ENCODE data around the gene DPYD. TPM values are rescaled to one million over a fixed set of nuclear protein-coding genes. Genes with fewer than 3 reads are reported as not detected.

DPYD gene
- polyA plus RNA-seq, 10 donors = 5.3 to 11.2 (median 7.3) TPM

GRCh38 chr1:97711858-97712257 is 209.0 kb downstream of the DPYD start:
- DNase-seq = no peak

GRCh38 chr1:97693601-97694000 is 227.2 kb downstream of the DPYD start:
- DNase-seq = no peak

- no peak for DNase-seq
Observed at GRCh38 chr1:97691325-97691724, 229.5 kb downstream of the DPYD start.

- DNase-seq = no peak
Observed at GRCh38 chr1:97685360-97685759, 235.5 kb downstream of the DPYD start.

DNA sequence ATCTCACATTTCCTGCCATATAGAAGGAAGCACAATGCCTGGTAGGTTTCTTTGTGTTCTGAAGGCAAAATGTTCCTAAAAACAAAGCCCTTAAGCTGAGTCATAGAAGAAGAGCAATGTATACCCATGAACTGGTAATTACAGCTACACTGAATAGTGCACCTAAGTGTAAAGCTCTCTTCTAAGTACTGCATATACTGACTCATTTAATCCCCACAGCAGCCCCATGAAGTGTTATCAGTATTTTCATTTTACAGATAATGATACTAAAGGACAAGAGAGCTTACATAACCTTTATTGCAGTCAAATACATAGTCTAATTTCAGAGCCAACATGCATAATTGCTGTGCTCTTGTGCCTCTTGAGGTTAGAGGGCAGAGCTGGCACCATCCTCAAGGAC is 239.9 kb downstream of the DPYD start:
- DNase-seq = no peak

- DNase-seq = no peak
Observed at GRCh38 chr1:97680470-97680869, 240.4 kb downstream of the DPYD start.

DNA sequence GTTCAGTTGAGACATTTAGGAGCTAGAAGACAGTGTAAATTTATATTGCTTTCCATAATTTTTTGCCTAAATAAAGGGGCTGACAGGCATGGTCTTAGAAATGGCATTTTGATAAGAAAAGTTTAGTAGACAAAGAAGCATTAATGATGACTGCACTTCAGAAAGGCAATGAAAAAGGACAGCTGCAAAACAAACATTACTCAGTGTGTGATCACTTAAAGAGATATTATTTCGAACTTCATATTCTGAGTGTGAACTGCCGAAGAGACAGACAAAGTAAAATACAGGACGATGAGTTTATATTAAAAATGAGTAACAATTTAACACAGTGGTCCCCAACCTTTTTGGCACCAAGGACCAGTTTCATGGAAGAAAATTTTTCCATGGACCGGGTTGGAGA is 243.1 kb downstream of the DPYD start:
- no peak for DNase-seq

- DNase-seq = no peak
Observed at GRCh38 chr1:97674517-97674916, 246.3 kb downstream of the DPYD start.

DNA sequence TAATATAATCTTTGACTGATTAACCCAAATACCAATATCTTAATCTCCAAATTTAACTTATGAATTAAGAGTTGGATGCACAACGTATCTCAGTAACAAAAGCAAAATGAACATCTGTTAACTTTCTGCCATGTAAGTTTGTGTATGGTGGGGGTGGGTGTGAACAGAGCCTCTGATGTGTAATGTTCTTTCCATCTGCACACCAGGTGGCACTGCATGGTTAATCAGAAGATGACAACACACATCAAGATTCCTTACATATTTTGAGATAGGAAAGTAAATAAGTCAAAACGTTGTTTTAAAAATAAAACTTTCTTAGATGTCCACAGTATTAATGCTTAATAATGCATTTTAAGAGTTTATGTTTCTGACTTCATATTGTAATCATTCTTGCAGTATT is 251.9 kb downstream of the DPYD start:
- no peak for DNase-seq

DNA sequence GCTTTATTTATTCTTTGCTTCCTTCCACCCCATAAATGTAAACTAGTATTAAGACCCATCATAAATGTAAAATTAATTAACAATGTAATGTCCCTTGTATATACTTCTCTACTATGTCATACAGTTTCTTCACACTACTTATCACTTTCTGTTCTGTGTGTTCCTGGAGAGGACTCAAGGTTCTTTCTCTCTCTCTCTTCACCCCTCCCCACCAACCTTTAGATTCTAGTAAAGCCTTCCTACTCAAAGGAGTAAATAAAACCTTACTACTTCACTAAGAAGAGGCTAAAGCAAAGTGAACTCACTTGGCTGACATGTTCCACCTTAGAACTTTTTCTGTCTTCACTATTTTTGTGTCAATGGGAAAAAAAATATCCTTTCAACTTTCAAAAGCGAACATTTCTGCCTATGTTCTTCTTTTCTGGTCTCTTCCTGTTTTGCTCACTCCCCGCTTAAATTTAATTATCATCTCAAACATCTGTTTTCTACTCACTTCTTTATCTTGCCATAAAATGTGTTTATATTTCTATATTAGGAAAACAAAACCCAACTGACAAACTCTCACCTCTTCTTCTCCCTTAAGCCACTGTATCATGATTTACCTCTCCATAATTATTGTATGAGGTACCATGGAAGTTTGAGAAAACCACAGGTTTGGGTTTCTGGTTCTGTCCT is 260.3 kb downstream of the DPYD start:
- no peak for DNase-seq

DNA sequence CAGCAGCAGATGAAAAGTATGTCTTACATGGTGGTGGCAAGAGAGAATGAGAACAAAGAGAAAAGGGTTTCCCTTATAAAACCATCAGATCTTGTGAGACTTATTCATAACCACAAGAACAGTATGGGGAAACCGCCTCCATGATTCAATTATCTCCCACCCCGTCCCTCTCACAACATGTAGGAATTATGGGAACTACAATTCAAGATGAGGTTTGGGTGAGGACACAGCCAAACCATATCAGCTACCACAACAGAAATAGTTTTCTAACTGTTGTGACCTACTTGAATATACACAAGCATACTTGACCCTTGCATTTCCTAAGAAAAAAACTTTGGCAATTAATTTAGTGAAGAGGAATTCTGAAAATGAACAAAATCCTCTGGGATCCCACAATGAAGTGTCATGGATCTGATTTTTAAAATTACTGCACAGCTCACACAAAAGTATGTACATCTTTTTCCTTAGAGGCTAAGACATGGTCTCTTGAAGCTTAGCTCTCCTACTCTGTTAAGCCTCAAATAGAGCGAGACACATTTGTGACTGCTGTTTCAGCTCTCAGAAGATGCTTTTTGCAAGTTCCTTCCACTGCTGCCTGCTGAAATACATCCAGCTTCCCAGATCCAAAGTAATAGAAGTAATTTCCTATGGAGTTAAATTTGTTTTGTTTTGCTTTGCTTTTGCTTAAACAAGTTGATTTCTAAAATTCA is 265.8 kb downstream of the DPYD start:
- peak in 2 of 3 donors; percentile 27 to 47 for DNase-seq

DNA sequence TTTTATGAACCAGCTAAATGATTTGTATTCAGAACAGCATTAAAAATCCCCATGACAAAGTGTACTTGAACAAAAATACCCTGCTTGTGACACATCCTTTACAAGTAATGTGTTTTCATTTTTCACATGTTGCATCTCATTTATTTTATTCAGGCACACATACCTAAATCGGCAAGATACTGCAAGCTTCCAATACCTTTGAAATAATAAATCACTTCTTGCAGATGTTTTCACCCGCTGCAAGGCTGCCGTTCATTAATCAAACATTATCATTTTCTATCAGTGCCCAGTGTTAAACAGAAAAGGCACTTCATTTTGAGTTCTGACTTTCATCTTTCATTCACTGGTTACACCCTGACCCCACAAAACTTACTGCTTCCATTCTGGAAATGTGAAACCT is 269.6 kb downstream of the DPYD start:
- DNase-seq = no peak

DNA sequence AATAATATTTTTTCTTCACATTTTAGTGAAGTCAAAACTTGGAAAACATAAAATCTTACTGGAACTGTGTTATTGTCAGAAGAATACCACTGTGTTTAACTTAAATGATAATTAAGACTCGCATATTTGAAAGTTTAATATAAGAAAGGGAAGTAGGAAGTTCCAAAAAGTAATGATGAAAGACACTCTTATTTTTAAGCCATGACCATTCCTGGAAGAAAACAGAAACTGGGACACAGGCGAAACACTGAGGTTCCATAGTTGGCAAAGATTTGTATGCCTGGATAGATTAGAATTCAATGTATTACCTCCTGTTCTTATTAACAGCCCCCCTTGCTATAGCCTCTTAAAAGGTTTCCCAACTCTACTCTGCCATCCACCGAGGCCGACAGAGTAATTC is 271.2 kb downstream of the DPYD start:
- DNase-seq = no peak

GRCh38 chr1:97647776-97648175 is 273.1 kb downstream of the DPYD start:
- peak in 1 of 3 donors; percentile 35 for DNase-seq

DNA sequence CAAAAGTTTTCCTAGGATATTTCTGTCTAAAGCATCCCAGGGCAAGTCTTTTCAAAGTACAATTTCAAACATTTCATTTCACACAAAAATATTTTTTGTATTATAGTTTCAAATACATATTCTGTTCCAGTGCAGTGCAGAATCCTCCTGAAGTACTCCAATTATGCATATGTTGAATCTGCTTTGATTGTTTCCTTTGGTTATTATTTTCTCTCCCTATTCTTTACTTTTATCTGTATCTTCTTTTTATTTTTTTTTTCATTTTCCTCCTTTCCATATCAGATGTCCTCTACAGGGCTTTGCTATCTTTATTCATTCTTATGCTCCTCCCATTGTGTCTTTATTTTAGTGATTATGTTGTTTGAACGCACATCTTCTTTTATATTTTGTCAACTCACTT is 274.8 kb downstream of the DPYD start:
- DNase-seq = no peak

GRCh38 chr1:97640677-97641076 is 280.2 kb downstream of the DPYD start:
- DNase-seq = no peak

GRCh38 chr1:97636941-97637340 is 283.9 kb downstream of the DPYD start:
- DNase-seq = peak in 1 of 3 donors; percentile 38

GRCh38 chr1:97634758-97635157 is 286.1 kb downstream of the DPYD start:
- DNase-seq = no peak

DNA sequence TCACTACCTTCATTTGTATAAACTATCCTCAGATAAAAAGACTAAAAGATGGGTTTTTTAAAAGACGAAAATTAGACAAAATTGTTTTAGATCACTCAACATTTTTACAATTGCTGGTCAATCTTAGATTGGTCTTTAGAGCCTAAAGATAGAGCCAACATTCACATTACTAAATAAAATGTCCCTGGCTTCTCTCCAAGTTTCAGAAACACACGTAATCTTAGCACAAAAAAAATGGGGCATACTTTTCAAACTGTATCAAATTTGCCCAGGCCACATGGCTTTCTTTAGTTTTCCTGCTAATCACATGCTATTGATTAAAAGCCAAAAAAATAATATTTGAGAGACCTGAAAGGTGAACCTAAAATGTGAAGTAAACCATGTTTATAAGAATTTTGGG is 288.1 kb downstream of the DPYD start:
- DNase-seq = no peak

- DNase-seq = peak in 1 of 3 donors; percentile 47
Observed at GRCh38 chr1:97632075-97632474, 288.8 kb downstream of the DPYD start.

GRCh38 chr1:97630948-97631347 is 289.9 kb downstream of the DPYD start:
- peak in 2 of 3 donors; percentile 9 to 23 for DNase-seq

GRCh38 chr1:97630281-97630680 is 290.6 kb downstream of the DPYD start:
- no peak for DNase-seq

DNA sequence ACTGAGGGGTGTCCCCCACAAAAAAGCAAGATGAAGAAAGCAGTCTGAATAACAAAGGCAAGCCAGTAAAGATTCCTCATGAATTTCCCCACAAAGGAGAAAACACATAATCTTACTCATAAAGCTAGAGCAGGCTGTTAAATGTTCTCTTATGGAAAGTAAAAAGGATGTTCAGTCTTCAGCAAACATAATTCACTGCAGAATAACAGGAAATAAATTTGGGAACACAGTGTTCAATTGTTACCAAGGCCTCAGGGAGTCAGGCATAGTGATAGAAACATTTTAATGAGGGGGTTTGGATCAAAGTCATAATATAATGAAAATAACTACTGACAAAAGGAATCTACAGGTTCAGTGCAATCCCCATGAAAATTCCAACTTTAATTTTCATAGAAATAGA is 297.6 kb downstream of the DPYD start:
- DNase-seq = no peak

GRCh38 chr1:97621955-97622354 is 298.9 kb downstream of the DPYD start:
- DNase-seq = no peak

Data from muscle of back (tissue), 11 donors.